HFFc6 (cell line): ENCODE measurements around the gene KANTR. TPM values are rescaled to one million over a fixed set of nuclear protein-coding genes. Genes with fewer than 3 reads are reported as not detected.

Source experiments
- DNase-seq: peaks from one replicate; pipeline ENCODE4 v3.0.0-alpha.2; 2018
- H3K27ac Mint-ChIP-seq: 2 replicates; pipeline ENCODE4 v1.8.0; 2020; ENCODE audit warnings: mild to moderate bottlenecking, mixed read lengths
- H3K27me3 Mint-ChIP-seq: 2 replicates; pipeline ENCODE4 v1.8.0; 2021; ENCODE audit warnings: mild to moderate bottlenecking, moderate library complexity, mixed read lengths; ENCODE audit not compliant: insufficient read depth
- H3K36me3 Mint-ChIP-seq: 2 replicates; pipeline ENCODE4 v1.8.0; 2021; ENCODE audit warnings: low read depth, mixed read lengths
- H3K4me1 Mint-ChIP-seq: 2 replicates; pipeline ENCODE4 v1.8.0; 2020; ENCODE audit warnings: low read depth, mixed read lengths
- H3K4me3 Mint-ChIP-seq: 2 replicates; pipeline ENCODE4 v1.8.0; 2020; ENCODE audit warnings: mild to moderate bottlenecking, moderate library complexity, mixed read lengths
- H3K9me3 Mint-ChIP-seq: 2 replicates; pipeline ENCODE4 v1.8.0; 2020; ENCODE audit warnings: mild to moderate bottlenecking, mixed read lengths
- long read RNA-seq: library from polyadenylated mRNA; unstranded; transcript quantifications from one replicate; pipeline ENCODE4 v2.0.0, GENCODE V29; 2019
- total RNA-seq, 6 experiments: library from RNA; stranded (reverse); fragmentation: NEBNext Ultra II Directional; extraction: Animal tissue kit (Norgen Biotek cat#: 25700); gene quantifications; 2 replicates in 1 of 6; 3 replicates in 5 of 6; pipeline ENCODE4 v1.2.3, GENCODE V29; 2021
- TF ChIP-seq, protein P1 (sequence below): fragments of 200-600 bp; sonication (generic); IDR thresholded peaks from 2 replicates; pipeline ENCODE4 v1.5.0; 2021; ENCODE audit warnings: antibody characterized with exemption, mild to moderate bottlenecking

Gene KANTR, protein sequence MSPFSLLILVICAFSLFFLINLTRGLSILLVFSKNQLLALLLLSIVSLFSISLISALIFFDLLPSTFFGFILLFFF
- 1 to 10 TPM; 2.6 to 4.8 (median 3.2) TPM for total RNA-seq
- long read RNA-seq, partial matches to known transcripts, result 1 of 4 reads
- long read RNA-seq, other reads (novel, unspliced or antisense), result 3 of 4 reads

DNA sequence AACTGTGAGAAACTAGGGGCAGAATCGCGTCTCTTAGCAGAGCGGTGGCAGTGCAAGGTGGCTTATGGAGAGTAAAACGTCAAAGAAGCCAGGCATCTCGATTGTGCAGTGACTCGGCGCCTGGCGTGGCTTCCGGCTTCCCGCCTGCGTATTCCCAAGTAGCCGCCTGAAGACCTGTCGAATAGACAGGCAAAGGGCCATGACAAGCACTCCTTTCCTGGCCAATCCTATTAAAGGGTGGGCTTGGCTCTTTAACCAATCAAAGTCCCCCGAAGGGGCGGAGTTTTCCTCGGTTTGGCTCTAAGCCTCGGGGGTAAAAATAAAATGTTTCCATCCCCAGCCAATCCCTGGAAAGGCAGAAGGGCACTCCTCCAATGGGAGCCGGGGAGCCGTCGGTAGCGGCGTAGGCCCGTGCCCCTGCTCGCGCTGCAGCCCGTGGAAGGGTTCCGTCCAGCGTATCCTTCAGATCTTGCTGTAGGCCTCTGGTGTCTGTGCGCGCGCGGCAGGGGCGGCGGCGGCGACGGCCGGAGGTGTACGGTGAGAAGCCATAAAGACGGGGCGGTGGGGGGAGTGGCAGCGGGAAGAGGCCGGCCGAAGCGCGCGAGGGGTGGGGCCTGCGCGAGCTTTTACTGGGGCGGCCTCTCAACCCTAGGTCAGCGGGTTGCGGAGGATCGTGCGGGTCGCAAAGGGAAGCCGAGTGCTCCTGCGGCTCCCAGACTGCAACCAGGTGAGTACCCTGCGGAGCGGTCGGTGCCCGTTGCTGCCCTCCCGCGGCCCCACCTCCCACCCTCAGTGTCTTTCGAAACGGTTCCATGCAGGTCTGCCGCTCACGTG is at the start of gene KANTR:
Gene KANTR, plus strand, starts transcription at position 395 of the 834 bp plus-strand sequence. CDS start 30,131 bp downstream, outside the sequence.
- Mint-ChIP-seq H3K4me3 (peak within 1 kb of the TSS; percentile 92), H3K36me3 (no peaks in the 10 kb centered on the region)

DNA sequence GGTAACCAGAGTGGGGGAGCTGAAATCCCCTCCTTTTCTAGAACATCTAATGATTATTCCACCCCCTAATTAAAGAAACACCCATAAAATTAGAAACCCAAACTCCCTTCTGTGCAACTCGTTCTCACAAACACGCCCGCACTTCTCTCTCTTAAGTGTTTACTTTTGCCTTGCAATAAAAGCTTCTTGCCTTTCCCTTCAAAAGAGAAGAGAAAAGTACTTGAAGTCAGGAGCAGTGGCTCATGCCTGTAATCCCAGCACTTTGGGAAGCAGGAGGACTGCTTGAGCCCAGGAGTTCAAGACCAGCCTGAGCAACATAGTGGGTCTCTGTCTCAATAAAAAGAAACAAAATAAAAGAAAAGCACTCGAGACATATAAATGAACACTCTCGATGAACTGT is 48.9 kb upstream of the KANTR start:
- no peak for DNase-seq
- Mint-ChIP-seq H3K9me3 (no peaks in the 10 kb centered on the region), H3K27me3 (peaks cover 4% of the 10 kb centered on the region), H3K4me1 (peaks cover 20% of the 10 kb centered on the region), H3K36me3 (no peaks in the 10 kb centered on the region), H3K4me3 (no peak overlapping the region), H3K27ac (no peak overlapping the region)
- TF ChIP-seq, protein P1, sequence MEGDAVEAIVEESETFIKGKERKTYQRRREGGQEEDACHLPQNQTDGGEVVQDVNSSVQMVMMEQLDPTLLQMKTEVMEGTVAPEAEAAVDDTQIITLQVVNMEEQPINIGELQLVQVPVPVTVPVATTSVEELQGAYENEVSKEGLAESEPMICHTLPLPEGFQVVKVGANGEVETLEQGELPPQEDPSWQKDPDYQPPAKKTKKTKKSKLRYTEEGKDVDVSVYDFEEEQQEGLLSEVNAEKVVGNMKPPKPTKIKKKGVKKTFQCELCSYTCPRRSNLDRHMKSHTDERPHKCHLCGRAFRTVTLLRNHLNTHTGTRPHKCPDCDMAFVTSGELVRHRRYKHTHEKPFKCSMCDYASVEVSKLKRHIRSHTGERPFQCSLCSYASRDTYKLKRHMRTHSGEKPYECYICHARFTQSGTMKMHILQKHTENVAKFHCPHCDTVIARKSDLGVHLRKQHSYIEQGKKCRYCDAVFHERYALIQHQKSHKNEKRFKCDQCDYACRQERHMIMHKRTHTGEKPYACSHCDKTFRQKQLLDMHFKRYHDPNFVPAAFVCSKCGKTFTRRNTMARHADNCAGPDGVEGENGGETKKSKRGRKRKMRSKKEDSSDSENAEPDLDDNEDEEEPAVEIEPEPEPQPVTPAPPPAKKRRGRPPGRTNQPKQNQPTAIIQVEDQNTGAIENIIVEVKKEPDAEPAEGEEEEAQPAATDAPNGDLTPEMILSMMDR, result no peak

More for the DNA sequence above, at the start of gene KANTR:
- TF ChIP-seq, protein P1, result 0 out of 2 replicates have a peak, but pooled peaks have one; percentile 13
- Mint-ChIP-seq H3K27ac (peak within 1 kb of the TSS; percentile 81), H3K4me1 (peaks cover 28% of the 10 kb centered on the region), H3K9me3 (no peaks in the 10 kb centered on the region), H3K27me3 (no peaks in the 10 kb centered on the region)
- DNase-seq, result peak; percentile 94

DNA sequence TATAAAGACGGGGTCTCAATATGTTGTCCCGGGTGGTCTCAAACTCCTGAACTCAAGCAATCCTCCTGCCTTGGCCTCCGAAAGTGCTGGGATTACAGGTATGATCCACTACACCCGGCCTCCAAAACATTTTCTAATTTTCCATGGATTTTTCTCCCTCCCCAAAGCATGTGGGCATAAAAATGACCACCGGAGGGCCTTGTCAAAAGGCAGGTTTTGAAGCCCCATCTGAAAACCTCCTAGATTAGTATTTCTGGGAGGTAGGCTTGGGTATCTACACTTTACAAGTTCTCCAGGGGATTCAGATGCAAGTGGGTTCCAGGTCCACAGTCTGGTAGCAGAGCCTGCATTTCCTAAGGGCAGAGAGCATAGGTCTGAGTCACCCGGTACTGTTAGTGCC is 46.7 kb upstream of the KANTR start:
- peak overlapping the region; percentile 38; the same call in 1 of the 2 replicates for H3K27ac Mint-ChIP-seq
- TF ChIP-seq, protein P1, result peak; percentile 71
- peaks cover 2% of the 10 kb centered on the region; the same call in 1 of the 2 replicates for H3K27me3 Mint-ChIP-seq
- H3K4me1 Mint-ChIP-seq, result peaks cover 20% of the 10 kb centered on the region
- H3K9me3 Mint-ChIP-seq, result no peaks in the 10 kb centered on the region
- H3K36me3 Mint-ChIP-seq, result no peaks in the 10 kb centered on the region
- H3K4me3 Mint-ChIP-seq, result peak overlapping the region; percentile 71
- DNase-seq, result peak; percentile 2

DNA sequence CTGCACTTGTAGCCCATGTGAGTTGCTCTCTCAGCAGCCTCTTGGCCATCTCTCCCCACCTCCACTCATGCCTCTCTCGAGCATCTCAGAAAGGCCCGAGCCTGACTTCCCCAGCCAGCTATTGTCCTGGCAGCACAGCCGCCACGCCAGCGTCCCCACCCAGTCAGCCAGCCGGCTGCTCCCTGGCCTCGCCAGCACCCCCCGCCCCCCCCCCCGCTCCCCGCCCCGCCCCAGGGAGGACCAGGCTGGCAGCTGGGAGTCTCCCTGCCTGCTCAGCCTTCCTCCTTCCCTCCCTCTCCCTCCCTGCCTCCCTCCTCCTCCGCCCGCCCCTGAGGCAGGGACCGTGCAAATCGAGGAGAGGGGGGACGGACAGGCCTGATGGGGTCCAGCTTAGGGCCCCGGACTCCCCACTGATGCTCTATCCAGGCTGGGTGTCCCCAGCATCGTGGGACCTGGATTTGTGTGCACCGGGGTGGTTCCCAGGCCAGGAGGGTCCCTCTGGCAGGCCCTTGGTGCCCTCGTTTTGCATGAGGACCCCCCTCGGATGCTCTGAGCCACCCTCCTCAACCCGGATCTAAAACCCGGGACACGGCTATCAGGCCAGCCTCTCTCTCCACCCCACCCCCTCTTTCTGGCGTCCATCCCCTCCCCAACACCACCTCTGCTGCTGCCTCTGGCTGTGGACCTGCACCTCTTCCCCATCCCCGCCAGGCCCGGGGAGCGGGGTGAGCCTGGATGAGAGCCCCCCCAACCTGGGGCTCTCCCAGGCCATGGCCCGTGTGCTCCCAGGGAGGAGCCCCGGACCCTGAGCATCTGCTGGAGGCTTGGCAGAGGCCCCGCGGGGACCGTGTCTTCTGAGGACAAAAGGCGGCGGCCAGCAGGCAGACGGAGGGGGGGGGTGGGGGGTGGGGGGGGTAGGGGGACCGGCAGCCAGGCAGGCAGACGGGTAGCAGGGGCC is 45.5 kb upstream of the KANTR start, which contains the start of gene GPR173:
Gene GPR173, plus strand, starts transcription at position 621 of the 958 bp plus-strand sequence. CDS start 27,833 bp downstream, outside the sequence.
- TF ChIP-seq, protein P1, result no peak
- peak; percentile 26 for DNase-seq
- H3K4me3 Mint-ChIP-seq, result peak within 1 kb of the TSS; percentile 82; the same call in 1 of the 2 replicates
- no peaks in the 10 kb centered on the region for H3K9me3 Mint-ChIP-seq
- peak within 1 kb of the TSS; percentile 83 for H3K27ac Mint-ChIP-seq
- no peaks in the 10 kb centered on the region for H3K36me3 Mint-ChIP-seq
- peaks cover 20% of the 10 kb centered on the region for H3K4me1 Mint-ChIP-seq
- peaks cover 2% of the 10 kb centered on the region; the same call in 1 of the 2 replicates for H3K27me3 Mint-ChIP-seq

DNA sequence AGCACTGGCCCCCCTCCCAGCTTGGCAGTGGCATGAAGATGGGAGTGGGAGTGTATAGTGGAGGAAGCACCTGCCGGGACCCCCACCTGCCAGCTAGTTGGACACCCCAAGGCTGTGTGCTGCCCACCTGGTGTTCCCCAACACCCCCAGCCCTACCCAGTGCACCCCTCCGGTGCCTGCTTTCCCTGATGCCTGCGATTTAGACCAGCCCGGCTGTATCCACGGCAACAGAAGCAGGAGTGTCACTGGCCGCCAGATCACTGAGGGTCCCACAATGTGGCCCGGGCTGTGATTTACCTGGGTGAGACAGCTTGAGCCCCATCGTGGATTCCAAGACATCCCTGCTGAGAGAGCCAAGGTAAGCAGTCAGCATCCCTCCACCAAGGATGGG is 44.8 kb upstream of the KANTR start:
- H3K4me3 Mint-ChIP-seq, result no peak overlapping the region; the same call in 1 of the 2 replicates
- no peaks in the 10 kb centered on the region for H3K36me3 Mint-ChIP-seq
- H3K9me3 Mint-ChIP-seq, result no peaks in the 10 kb centered on the region
- H3K27me3 Mint-ChIP-seq, result peaks cover 2% of the 10 kb centered on the region; the same call in 1 of the 2 replicates
- peaks cover 20% of the 10 kb centered on the region for H3K4me1 Mint-ChIP-seq
- H3K27ac Mint-ChIP-seq, result peak overlapping the region; percentile 66; the same call in 1 of the 2 replicates
- no peak for DNase-seq
- TF ChIP-seq, protein P1, result no peak
